ENCODE measurements around the gene MATR3. TPM values are rescaled to one million over a fixed set of nuclear protein-coding genes. Genes with fewer than 3 reads are reported as not detected.

MATR3 gene
- total and polyA plus RNA-seq, 10 of the 15 experiments (the other 5 are each of a cell fraction or from before 2014, with no cell fraction given) = 134 to 401 (median 221) TPM

DNA sequence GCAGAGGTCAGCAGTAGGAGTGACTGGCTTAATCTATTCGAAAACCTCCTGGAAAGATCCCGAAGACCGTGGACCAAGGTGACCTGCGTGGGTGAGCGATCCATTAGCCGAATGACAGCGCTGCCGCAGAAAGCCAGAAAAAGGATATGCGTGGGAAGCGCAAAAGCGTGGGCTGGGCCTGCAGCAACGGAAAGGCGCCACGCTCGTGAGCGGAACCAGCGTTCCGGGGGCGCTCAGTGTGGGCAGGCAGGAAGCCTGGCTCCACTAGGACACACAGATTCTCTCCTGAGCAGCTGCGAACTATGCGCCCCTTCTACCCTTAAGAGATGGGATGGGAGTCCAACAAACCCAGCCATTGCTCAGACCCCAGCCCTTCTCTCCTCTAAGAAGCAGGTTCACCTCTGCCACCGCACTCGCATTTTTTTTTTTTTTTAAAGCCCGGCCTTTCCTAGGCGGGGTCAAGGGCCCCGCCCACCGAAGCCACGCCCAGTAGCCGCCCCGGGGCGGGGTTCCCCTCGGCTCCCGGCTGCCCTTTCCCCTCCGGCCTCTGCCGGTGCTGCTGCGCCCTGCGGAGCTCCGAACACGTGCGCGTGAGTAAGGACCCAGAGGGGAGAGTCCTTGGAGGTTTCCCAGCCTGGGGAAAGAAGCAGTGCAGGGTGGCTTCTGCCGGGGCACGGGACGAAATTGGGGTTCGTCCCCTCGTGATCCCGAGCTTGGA, 19.8 kb upstream of the MATR3 start (continued):
- TF ChIP-seq, protein P1, sequence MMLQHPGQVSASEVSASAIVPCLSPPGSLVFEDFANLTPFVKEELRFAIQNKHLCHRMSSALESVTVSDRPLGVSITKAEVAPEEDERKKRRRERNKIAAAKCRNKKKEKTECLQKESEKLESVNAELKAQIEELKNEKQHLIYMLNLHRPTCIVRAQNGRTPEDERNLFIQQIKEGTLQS (IDR thresholded peaks at IDR 0.05; ENCODE audit: borderline replicate concordance, extremely low read depth, low read depth, low read length) = no peak
- TF ChIP-seq MYB (IDR thresholded peaks at IDR 0.05; ENCODE audit: borderline replicate concordance, low read depth, low read length) (peak; percentile 51; the same call in 1 of the 2 replicates), POLR2AphosphoS2 (IDR thresholded peaks at IDR 0.05; ENCODE audit: low read depth, low read length) (0 out of 2 replicates have a peak, but pooled peaks have one; percentile 61), BACH1 (IDR thresholded peaks at IDR 0.05; ENCODE audit: borderline replicate concordance) (peak; percentile 83), HCFC1 (IDR thresholded peaks at IDR 0.05; ENCODE audit: low read length) (0 out of 2 replicates have a peak, but pooled peaks have one; percentile 26), NFIC (IDR thresholded peaks at IDR 0.05; ENCODE audit: low read depth, low read length) (peak; percentile 54; the same call in 1 of the 2 replicates), KAT2A (conservative IDR thresholded peaks at IDR 0.05; ENCODE audit: control insufficient read depth, low read depth, low read length) (no peak), TCF7 (IDR thresholded peaks at IDR 0.05; ENCODE audit: borderline replicate concordance) (no peak), SIX5 (IDR thresholded peaks at IDR 0.05; ENCODE audit: low read depth, low read length, severe bottlenecking) (no peak), GABPA (IDR thresholded peaks at IDR 0.05; ENCODE audit: low read depth) (no peak), MEF2A (IDR thresholded peaks at IDR 0.05; ENCODE audit: insufficient read depth, low read depth, low read length) (peak; percentile 82), TBL1XR1 (IDR thresholded peaks at IDR 0.05; ENCODE audit: low read depth, low read length) (peak; percentile 38; the same call in 1 of the 2 replicates), MTA3 (IDR thresholded peaks at IDR 0.05; ENCODE audit: borderline replicate concordance, low read length) (0 out of 2 replicates have a peak, but pooled peaks have one; percentile 28), IRF4 (IDR thresholded peaks at IDR 0.05; ENCODE audit: low read depth, low read length) (peak; percentile 65; the same call in 1 of the 2 replicates), ETV6 (conservative IDR thresholded peaks at IDR 0.05 in 1 of 2, IDR thresholded peaks at IDR 0.05 in 1 of 2; ENCODE audit: borderline replicate concordance in 1 of 2, low read depth in 1 of 2) (0 out of 4 replicates have a peak, but pooled peaks of 1 of the 2 experiments have one; percentile 10)
- TF ChIP-seq, protein P2, sequence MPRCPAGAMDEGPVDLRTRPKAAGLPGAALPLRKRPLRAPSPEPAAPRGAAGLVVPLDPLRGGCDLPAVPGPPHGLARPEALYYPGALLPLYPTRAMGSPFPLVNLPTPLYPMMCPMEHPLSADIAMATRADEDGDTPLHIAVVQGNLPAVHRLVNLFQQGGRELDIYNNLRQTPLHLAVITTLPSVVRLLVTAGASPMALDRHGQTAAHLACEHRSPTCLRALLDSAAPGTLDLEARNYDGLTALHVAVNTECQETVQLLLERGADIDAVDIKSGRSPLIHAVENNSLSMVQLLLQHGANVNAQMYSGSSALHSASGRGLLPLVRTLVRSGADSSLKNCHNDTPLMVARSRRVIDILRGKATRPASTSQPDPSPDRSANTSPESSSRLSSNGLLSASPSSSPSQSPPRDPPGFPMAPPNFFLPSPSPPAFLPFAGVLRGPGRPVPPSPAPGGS (IDR thresholded peaks at IDR 0.05; ENCODE audit: borderline replicate concordance, insufficient read depth, low read depth, low read length, poor library complexity, severe bottlenecking) = peak; percentile 77
- TF ChIP-seq, protein P3, sequence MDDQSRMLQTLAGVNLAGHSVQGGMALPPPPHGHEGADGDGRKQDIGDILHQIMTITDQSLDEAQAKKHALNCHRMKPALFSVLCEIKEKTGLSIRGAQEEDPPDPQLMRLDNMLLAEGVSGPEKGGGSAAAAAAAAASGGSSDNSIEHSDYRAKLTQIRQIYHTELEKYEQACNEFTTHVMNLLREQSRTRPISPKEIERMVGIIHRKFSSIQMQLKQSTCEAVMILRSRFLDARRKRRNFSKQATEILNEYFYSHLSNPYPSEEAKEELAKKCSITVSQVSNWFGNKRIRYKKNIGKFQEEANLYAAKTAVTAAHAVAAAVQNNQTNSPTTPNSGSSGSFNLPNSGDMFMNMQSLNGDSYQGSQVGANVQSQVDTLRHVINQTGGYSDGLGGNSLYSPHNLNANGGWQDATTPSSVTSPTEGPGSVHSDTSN (IDR thresholded peaks at IDR 0.05; ENCODE audit: insufficient replicate concordance, low read depth, low read length) = peak; percentile 68
- TF ChIP-seq, protein P4, sequence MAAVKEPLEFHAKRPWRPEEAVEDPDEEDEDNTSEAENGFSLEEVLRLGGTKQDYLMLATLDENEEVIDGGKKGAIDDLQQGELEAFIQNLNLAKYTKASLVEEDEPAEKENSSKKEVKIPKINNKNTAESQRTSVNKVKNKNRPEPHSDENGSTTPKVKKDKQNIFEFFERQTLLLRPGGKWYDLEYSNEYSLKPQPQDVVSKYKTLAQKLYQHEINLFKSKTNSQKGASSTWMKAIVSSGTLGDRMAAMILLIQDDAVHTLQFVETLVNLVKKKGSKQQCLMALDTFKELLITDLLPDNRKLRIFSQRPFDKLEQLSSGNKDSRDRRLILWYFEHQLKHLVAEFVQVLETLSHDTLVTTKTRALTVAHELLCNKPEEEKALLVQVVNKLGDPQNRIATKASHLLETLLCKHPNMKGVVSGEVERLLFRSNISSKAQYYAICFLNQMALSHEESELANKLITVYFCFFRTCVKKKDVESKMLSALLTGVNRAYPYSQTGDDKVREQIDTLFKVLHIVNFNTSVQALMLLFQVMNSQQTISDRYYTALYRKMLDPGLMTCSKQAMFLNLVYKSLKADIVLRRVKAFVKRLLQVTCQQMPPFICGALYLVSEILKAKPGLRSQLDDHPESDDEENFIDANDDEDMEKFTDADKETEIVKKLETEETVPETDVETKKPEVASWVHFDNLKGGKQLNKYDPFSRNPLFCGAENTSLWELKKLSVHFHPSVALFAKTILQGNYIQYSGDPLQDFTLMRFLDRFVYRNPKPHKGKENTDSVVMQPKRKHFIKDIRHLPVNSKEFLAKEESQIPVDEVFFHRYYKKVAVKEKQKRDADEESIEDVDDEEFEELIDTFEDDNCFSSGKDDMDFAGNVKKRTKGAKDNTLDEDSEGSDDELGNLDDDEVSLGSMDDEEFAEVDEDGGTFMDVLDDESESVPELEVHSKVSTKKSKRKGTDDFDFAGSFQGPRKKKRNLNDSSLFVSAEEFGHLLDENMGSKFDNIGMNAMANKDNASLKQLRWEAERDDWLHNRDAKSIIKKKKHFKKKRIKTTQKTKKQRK (IDR thresholded peaks at IDR 0.05; ENCODE audit: low read depth, low read length) = no peak
- TF ChIP-seq, protein P5, sequence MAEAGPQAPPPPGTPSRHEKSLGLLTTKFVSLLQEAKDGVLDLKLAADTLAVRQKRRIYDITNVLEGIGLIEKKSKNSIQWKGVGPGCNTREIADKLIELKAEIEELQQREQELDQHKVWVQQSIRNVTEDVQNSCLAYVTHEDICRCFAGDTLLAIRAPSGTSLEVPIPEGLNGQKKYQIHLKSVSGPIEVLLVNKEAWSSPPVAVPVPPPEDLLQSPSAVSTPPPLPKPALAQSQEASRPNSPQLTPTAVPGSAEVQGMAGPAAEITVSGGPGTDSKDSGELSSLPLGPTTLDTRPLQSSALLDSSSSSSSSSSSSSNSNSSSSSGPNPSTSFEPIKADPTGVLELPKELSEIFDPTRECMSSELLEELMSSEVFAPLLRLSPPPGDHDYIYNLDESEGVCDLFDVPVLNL (IDR thresholded peaks at IDR 0.05; ENCODE audit: low read depth, low read length) = no peak
- TF ChIP-seq, protein P6, sequence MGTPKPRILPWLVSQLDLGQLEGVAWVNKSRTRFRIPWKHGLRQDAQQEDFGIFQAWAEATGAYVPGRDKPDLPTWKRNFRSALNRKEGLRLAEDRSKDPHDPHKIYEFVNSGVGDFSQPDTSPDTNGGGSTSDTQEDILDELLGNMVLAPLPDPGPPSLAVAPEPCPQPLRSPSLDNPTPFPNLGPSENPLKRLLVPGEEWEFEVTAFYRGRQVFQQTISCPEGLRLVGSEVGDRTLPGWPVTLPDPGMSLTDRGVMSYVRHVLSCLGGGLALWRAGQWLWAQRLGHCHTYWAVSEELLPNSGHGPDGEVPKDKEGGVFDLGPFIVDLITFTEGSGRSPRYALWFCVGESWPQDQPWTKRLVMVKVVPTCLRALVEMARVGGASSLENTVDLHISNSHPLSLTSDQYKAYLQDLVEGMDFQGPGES (IDR thresholded peaks at IDR 0.05) = no peak
